WTC11 (cell line): Measurements from ENCODE around the gene AIP. TPM values are rescaled to one million over a fixed set of nuclear protein-coding genes. Genes with fewer than 3 reads are reported as not detected.
A peak's percentile ranks its signal among the peaks of the same experiment; 100 is the strongest.

ENCODE experiments used
- ATAC-seq: fragments of 200-7000 bp; cut with Tn5 transposase; 2 replicates; pipeline ENCODE4 v1.10.0; 2021; ENCODE audit warnings: mild to moderate bottlenecking, moderate library complexity
- CTCF ChIA-PET: fragments of 300-600 bp; sonication (Branson Sonifier 250); formaldehyde crosslinking; loops from one replicate; lab custom pipeline; 2021; ENCODE audit warnings: antibody characterized with exemption; lab: Charles Lee
- POLR2A ChIA-PET: fragments of 350-600 bp; sonication (Branson Sonifier 250); formaldehyde crosslinking; loops from one replicate; lab custom pipeline; 2021; ENCODE audit warnings: antibody characterized with exemption; lab: Charles Lee
- DNase-seq: peaks from one replicate; pipeline ENCODE4 v3.0.0; 2021; ENCODE audit warnings: low spot score
- H3K27ac Mint-ChIP-seq: 2 replicates; pipeline ENCODE4 v1.8.0; 2021; ENCODE audit warnings: mixed read lengths
- H3K27me3 Mint-ChIP-seq: 2 replicates; pipeline ENCODE4 v1.8.0; 2021; ENCODE audit warnings: low read depth, mild to moderate bottlenecking, moderate library complexity, mixed read lengths
- H3K36me3 Mint-ChIP-seq: 2 replicates; pipeline ENCODE4 v1.8.0; 2021; ENCODE audit warnings: mixed read lengths
- H3K4me1 Mint-ChIP-seq: 2 replicates; pipeline ENCODE4 v1.8.0; 2022; ENCODE audit warnings: mixed read lengths
- H3K4me3 Mint-ChIP-seq: 2 replicates; pipeline ENCODE4 v1.8.0; 2021; ENCODE audit warnings: mild to moderate bottlenecking, moderate library complexity, mixed read lengths
- H3K9me3 Mint-ChIP-seq: 2 replicates; pipeline ENCODE4 v1.8.0; 2021; ENCODE audit warnings: mixed read lengths
- CBFB ChIP-seq: sonication (generic); formaldehyde crosslinking; IDR thresholded peaks from 2 replicates; pipeline ENCODE4 v1.8.1; 2022; ENCODE audit warnings: mild to moderate bottlenecking, low read depth, missing genetic modification reagents
- CREB1 ChIP-seq: sonication (generic); formaldehyde crosslinking; IDR thresholded peaks from 2 replicates; pipeline ENCODE4 v1.8.0; 2023; ENCODE audit warnings: mild to moderate bottlenecking, missing genetic modification reagents
- GTF2I ChIP-seq: fragments of 250-450 bp; sonication (Bioruptor Pico); conservative IDR thresholded peaks from 2 replicates; pipeline ENCODE4 v1.4.0; 2021; ENCODE audit warnings: mild to moderate bottlenecking
- MXD4 ChIP-seq: fragments of 250-450 bp; sonication (Bioruptor Pico); IDR thresholded peaks from 2 replicates; pipeline ENCODE4 v1.8.0; 2021; ENCODE audit warnings: mild to moderate bottlenecking, moderate library complexity, borderline replicate concordance
- SOX15 ChIP-seq: fragments of 250-450 bp; sonication (Bioruptor Pico); IDR thresholded peaks from 2 replicates; pipeline ENCODE4 v1.9.0; 2021; ENCODE audit warnings: mild to moderate bottlenecking
- ZNF232 ChIP-seq: sonication (generic); formaldehyde crosslinking; IDR thresholded peaks from 2 replicates; pipeline ENCODE4 v1.8.0; 2022; ENCODE audit warnings: mild to moderate bottlenecking, missing genetic modification reagents
- ZNF263 ChIP-seq: sonication (generic); formaldehyde crosslinking; IDR thresholded peaks from 2 replicates; pipeline ENCODE4 v1.8.1; 2022; ENCODE audit warnings: low read depth, mild to moderate bottlenecking, moderate library complexity, missing genetic modification reagents
- ZNF671 ChIP-seq: fragments of 250-450 bp; sonication (Bioruptor Pico); IDR thresholded peaks from 2 replicates; pipeline ENCODE4 v1.8.0; 2021; ENCODE audit warnings: mild to moderate bottlenecking
- total RNA-seq: library from RNA; stranded (reverse); gene quantifications from 3 replicates; pipeline ENCODE4 v1.2.3, GENCODE V29; 2021
- TF ChIP-seq, protein P1 (sequence below): sonication (generic); formaldehyde crosslinking; IDR thresholded peaks from 2 replicates; pipeline ENCODE4 v1.8.0; 2022; ENCODE audit warnings: mild to moderate bottlenecking, missing genetic modification reagents
- TF ChIP-seq, protein P2 (sequence below): sonication (generic); formaldehyde crosslinking; IDR thresholded peaks from 2 replicates; pipeline ENCODE4 v1.8.0; 2023; ENCODE audit warnings: missing genetic modification reagents, mild to moderate bottlenecking, borderline replicate concordance
- TF ChIP-seq, protein P3 (sequence below): sonication (generic); formaldehyde crosslinking; IDR thresholded peaks from 2 replicates; pipeline ENCODE4 v1.8.0; 2022; ENCODE audit warnings: mild to moderate bottlenecking, missing genetic modification reagents
- TF ChIP-seq, protein P4 (sequence below): sonication (generic); formaldehyde crosslinking; IDR thresholded peaks from 2 replicates; pipeline ENCODE4 v1.8.1; 2022; ENCODE audit warnings: mild to moderate bottlenecking, moderate library complexity, missing genetic modification reagents

Gene AIP
- total RNA-seq, 1 experiment from 2014 or later, result 32.8 TPM

DNA sequence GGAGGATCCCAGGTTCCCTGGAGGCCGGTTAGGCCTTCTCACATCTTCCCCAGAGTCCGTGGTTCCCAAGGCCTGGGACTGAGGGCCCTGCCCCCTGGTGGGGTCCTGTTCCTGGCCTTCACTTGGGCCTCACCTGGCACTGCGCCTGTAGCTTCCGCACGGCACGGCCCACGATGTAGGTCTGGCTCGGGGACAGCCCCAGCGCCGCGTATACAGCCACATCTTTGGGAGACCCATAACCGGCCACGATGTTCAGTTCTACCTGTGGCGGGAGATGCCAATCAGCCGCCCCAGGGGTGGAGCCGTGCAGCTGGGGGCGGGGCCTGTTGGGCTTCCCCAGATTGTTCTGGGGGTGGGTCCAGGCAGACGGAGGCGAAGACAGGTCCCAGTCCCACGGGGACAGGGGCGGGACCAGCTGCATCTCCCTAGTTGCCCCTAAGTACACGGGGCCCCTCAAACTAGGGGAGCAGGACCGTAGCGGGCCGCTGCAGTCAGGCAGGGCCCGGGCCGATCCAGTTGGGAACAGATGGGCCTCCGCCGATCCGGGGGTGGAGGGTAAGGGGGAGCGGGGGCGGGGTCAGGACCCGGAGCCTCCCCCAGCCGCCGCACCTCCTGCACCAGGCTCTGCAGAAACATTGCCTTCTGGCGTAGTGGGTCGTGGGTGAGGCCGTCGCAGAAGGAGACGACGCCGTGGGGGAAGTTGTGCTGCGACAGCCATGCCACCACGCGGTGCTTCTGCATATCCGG lies 10.1 kb downstream of the AIP start (continued):
- no peak for TF ChIP-seq ZNF263
- TF ChIP-seq, protein P1, sequence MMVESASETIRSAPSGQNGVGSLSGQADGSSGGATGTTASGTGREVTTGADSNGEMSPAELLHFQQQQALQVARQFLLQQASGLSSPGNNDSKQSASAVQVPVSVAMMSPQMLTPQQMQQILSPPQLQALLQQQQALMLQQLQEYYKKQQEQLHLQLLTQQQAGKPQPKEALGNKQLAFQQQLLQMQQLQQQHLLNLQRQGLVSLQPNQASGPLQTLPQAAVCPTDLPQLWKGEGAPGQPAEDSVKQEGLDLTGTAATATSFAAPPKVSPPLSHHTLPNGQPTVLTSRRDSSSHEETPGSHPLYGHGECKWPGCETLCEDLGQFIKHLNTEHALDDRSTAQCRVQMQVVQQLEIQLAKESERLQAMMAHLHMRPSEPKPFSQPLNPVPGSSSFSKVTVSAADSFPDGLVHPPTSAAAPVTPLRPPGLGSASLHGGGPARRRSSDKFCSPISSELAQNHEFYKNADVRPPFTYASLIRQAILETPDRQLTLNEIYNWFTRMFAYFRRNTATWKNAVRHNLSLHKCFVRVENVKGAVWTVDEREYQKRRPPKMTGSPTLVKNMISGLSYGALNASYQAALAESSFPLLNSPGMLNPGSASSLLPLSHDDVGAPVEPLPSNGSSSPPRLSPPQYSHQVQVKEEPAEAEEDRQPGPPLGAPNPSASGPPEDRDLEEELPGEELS, result no peak

DNA sequence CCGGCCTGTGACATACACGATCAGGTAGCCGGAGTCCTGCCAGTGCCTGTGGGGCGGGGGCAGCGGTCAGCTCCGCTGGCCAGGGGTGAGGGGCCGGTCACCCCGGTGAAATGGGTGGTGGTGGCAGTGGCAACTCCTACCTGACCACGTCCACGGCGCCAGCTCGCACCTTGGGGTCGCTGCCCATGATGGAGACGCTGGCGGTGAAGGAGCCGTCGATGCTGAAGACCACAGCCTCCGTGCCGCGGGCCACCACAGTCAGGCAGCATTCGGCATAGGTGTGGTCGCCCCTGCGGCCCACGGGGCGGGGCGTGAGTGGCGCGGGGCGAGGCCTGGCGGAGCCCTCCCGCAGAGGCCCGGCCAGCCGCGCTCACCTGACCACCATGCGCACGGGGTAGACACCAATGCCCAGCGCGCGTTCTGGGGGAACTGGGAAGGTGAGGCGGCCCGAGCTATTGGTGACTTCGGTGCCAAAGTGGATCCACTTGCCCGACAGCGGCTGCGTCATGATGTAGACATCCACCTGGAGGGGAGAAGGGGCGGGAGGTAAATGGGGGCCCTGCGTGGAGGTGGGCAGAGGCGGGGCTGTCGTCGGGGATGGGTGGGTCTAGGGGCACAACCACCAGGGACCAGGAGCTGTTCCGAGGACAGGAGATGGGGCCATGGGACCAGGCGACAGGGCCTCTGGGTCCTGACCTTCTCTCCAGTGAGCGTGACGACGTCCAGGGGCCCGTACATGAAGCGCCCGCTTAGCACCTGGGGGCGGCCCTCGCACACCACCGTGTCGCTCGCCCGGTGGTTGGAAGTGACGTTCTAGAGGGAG lies 10.9 kb downstream of the AIP start:
- CTCF ChIA-PET, result interaction anchor here (0.8 to 1.3 kb wide), 3 partner anchors 11 to 148 kb away, joined by 4 to 6 read pairs (median 4); partner anchors contain the start of genes AIP and PPP1CA
- no peaks in the 10 kb centered on the region for H3K4me1 Mint-ChIP-seq
- ATAC-seq (no peak), DNase-seq (no peak)
- TF ChIP-seq ZNF232 (CRISPR knock-in tag) (no peak), GTF2I (no peak), CBFB (CRISPR knock-in tag) (no peak), ZNF671 (CRISPR knock-in tag) (no peak), MXD4 (no peak)
- TF ChIP-seq, protein P2, sequence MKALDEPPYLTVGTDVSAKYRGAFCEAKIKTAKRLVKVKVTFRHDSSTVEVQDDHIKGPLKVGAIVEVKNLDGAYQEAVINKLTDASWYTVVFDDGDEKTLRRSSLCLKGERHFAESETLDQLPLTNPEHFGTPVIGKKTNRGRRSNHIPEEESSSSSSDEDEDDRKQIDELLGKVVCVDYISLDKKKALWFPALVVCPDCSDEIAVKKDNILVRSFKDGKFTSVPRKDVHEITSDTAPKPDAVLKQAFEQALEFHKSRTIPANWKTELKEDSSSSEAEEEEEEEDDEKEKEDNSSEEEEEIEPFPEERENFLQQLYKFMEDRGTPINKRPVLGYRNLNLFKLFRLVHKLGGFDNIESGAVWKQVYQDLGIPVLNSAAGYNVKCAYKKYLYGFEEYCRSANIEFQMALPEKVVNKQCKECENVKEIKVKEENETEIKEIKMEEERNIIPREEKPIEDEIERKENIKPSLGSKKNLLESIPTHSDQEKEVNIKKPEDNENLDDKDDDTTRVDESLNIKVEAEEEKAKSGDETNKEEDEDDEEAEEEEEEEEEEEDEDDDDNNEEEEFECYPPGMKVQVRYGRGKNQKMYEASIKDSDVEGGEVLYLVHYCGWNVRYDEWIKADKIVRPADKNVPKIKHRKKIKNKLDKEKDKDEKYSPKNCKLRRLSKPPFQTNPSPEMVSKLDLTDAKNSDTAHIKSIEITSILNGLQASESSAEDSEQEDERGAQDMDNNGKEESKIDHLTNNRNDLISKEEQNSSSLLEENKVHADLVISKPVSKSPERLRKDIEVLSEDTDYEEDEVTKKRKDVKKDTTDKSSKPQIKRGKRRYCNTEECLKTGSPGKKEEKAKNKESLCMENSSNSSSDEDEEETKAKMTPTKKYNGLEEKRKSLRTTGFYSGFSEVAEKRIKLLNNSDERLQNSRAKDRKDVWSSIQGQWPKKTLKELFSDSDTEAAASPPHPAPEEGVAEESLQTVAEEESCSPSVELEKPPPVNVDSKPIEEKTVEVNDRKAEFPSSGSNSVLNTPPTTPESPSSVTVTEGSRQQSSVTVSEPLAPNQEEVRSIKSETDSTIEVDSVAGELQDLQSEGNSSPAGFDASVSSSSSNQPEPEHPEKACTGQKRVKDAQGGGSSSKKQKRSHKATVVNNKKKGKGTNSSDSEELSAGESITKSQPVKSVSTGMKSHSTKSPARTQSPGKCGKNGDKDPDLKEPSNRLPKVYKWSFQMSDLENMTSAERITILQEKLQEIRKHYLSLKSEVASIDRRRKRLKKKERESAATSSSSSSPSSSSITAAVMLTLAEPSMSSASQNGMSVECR (CRISPR knock-in tag), result no peak
- TF ChIP-seq, protein P3, sequence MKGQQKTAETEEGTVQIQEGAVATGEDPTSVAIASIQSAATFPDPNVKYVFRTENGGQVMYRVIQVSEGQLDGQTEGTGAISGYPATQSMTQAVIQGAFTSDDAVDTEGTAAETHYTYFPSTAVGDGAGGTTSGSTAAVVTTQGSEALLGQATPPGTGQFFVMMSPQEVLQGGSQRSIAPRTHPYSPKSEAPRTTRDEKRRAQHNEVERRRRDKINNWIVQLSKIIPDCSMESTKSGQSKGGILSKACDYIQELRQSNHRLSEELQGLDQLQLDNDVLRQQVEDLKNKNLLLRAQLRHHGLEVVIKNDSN (CRISPR knock-in tag), result no peak
- H3K4me3 Mint-ChIP-seq, result no peak overlapping the region
- H3K27ac Mint-ChIP-seq, result no peak overlapping the region
- POLR2A ChIA-PET, result interaction anchor here (0.9 kb wide), 1 partner anchor 25 kb away, joined by 3 read pairs; the partner anchor contains the start of gene TMEM134
- 0 out of 2 replicates have a peak, but pooled peaks cover 3% of the 10 kb centered on the region for H3K36me3 Mint-ChIP-seq
- no peaks in the 10 kb centered on the region for H3K27me3 Mint-ChIP-seq
- no peaks in the 10 kb centered on the region for H3K9me3 Mint-ChIP-seq

DNA sequence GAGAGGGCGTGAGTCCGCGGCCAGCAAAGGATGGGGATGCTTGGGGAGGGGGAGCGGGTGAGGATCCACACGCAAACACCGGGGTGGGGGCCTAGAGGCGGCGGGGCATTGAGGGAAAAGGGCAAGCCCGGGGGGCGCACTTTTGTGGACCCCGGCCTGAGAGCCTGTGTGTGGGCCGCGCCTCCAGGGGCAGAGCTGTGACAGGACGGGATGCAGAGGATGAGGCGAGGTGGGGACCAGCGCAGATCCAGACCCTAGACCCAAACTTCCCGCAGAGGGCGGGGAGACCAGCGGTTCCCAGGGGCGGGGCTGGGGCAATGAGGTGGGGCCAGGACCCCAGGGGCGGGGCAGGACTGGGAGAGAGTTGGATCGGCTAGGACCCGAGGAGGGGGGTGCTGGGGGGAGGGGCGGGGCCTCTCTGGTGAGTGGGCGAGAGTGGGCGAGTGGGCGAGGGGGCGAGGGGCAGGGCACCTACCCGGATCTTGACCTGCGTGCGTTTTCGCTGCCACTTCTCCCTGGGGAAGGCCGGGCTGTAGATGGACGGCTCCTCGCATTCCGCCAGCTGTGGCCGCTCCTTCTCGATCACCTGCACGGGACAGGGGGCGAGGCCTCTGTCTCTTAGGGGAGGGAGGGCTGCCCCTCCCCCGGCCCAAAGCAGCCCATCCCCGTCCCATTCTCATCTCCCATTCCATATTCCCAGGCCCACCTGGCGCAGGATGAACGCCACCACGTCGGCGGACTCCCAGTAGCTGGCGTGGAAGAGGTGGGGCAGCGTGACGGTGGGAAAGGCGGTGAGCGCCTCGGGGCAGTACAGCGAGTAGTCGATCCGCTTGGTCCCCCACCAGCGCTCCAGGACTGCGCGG lies 11.8 kb downstream of the AIP start:
- Mint-ChIP-seq H3K4me3 (no peak overlapping the region), H3K9me3 (no peaks in the 10 kb centered on the region), H3K4me1 (no peaks in the 10 kb centered on the region), H3K36me3 (0 out of 2 replicates have a peak, but pooled peaks cover 3% of the 10 kb centered on the region), H3K27me3 (no peaks in the 10 kb centered on the region), H3K27ac (no peak overlapping the region)
- DNase-seq (peak; percentile 45), ATAC-seq (peak; percentile 42)
- no peak for TF ChIP-seq SOX15
- no peak for TF ChIP-seq CREB1 (CRISPR knock-in tag)
- TF ChIP-seq, protein P4, sequence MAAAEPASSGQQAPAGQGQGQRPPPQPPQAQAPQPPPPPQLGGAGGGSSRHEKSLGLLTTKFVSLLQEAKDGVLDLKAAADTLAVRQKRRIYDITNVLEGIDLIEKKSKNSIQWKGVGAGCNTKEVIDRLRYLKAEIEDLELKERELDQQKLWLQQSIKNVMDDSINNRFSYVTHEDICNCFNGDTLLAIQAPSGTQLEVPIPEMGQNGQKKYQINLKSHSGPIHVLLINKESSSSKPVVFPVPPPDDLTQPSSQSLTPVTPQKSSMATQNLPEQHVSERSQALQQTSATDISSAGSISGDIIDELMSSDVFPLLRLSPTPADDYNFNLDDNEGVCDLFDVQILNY (CRISPR knock-in tag), result no peak
- CTCF ChIA-PET, result interaction anchor here (1.0 kb wide), 1 partner anchor 105 kb away, joined by 3 read pairs; no protein-coding TSS in a partner anchor
- POLR2A ChIA-PET, result no interaction called here
